GM10266 (cell line): ENCODE measurements around the gene NEK5.

Experiments
- DNase-seq: peaks from one replicate; pipeline ENCODE4 v3.0.0; 2012; ENCODE audit errors: extremely low spot score
- TF ChIP-seq, protein P1 (sequence below): IDR thresholded peaks from 2 replicates; pipeline ENCODE4 v1.5.1; 2012; ENCODE audit warnings: mild to moderate bottlenecking, low read depth; ENCODE audit not compliant: control insufficient read depth, insufficient read depth; ENCODE audit errors: missing control alignments

The NEK5 gene

DNA sequence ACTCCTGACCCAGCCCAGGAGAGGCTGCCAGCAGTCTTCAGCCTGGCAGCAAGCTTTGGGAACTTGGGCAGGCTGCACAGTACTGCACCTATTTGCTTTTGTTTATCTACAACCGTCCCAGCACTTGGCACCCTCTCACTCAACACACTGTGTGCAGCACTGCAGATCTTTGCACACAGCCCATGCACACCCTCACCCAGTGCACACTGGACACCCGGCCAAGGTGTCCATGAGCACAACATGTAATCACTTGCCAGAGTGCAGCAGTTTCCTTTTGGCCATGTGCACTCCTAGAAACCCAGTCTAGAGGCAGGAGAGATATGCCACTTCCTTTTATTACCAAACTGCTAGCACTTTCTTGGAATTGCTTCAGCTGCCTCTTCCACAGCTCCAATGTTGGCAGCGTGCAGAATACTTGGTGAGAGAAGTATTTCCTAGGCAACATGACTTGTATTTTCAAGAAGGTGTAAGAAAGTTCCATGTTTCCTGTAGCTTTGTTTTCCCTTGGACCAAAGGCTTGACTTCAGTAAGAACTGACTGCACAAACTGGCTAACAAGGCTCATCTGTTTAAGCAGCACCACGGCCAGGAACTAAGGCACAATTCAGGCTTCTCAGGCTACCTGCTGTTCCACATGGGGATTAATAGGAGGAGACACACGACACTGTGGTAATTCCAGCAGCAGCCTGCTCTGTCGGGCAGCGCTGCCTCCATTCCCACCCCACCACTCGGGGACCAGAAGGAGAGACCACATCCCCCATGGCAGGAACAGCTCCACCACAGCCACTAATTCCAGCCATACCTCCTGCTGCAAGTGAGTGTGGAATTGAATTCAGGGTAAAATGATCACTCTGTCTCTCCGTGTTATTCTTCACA lies 133.0 kb downstream of the NEK5 start:
- TF ChIP-seq, protein P1, sequence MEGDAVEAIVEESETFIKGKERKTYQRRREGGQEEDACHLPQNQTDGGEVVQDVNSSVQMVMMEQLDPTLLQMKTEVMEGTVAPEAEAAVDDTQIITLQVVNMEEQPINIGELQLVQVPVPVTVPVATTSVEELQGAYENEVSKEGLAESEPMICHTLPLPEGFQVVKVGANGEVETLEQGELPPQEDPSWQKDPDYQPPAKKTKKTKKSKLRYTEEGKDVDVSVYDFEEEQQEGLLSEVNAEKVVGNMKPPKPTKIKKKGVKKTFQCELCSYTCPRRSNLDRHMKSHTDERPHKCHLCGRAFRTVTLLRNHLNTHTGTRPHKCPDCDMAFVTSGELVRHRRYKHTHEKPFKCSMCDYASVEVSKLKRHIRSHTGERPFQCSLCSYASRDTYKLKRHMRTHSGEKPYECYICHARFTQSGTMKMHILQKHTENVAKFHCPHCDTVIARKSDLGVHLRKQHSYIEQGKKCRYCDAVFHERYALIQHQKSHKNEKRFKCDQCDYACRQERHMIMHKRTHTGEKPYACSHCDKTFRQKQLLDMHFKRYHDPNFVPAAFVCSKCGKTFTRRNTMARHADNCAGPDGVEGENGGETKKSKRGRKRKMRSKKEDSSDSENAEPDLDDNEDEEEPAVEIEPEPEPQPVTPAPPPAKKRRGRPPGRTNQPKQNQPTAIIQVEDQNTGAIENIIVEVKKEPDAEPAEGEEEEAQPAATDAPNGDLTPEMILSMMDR, result no peak
- DNase-seq, result no peak

DNA sequence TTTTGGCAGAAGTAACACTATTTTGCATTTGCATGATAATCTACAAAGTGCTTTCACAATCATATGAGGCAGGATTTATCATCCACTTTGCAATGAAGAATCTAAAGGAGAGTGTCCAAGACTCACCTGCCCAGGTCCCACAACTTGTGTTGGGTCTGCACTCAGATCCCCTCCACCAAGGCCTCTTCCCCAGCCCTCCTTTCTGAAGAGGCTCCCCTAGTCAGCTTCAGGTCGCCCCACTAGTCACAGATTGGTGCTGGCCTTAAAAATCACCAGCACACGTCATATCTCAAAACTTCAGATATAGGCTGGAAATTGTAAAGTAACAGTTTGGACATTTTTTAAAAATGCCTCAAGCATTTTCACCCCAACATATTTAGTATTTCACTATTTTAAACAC lies 135.2 kb downstream of the NEK5 start:
- TF ChIP-seq, protein P1, result no peak

DNA sequence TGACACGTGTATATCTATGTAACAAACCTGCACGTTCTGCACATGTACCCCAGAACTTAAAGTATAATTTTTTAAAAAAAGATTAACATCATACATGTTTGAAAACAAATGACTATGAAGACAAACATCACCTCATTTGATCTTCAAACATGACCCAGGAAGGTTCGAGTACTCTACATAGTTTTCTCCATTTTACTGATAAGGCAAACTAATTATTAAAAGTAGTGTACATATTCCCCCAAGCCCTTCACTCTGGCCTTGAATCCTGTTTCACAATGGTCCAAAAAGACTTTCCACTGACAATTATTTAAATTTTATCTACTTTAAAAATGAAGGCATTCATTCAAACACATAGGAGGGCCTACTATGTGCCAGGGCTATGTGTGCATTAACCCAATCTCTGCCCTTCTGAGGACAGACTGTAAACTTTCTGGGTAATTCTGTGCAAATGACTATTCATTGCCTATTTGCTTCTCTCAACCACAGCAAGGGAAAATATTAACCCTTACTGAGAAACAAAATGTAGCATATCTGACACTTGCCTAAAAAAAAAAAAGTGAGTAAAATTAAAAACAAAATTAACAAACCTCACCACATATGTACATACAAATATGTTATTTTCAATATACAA lies 139.8 kb downstream of the NEK5 start:
- DNase-seq, result no peak
- TF ChIP-seq, protein P1, result no peak

More for the DNA sequence above, 135.2 kb downstream of the NEK5 start:
- no peak for DNase-seq
